Endothelial cell of umbilical vein (primary cell): ENCODE data around the gene MAEA. TPM values are rescaled to one million over a fixed set of nuclear protein-coding genes. Genes with fewer than 3 reads are reported as not detected.

ENCODE experiments used
- BruUV-seq: library from RNA; stranded (reverse); fragments of 400-500 nt; replicated peaks from 2 replicates; lab custom pipeline; 2021; lab: Mats Ljungman, UMichigan
- CTCF ChIA-PET: fragments of 300-600, 350-600 bp; sonication (Branson Sonifier 250); formaldehyde crosslinking; loops from one replicate; lab custom pipeline; 2021; ENCODE audit warnings: antibody characterized with exemption, inconsistent platforms; lab: Charles Lee
- POLR2A ChIA-PET: fragments of 300-600, 350-600 bp; sonication (Branson Sonifier 250); formaldehyde crosslinking; loops from one replicate; lab custom pipeline; 2021; ENCODE audit warnings: antibody characterized with exemption, inconsistent platforms; lab: Charles Lee
- DNase-seq: peaks from one replicate; pipeline ENCODE4 v3.0.0-alpha.2; 2011; ENCODE audit warnings: low read depth, low spot score
- FAIRE-seq: peaks from 2 replicates; lab custom pipeline; 2011; peaks lifted over from hg19 to GRCh38; lab: Jason Lieb, UNC
- H2AFZ ChIP-seq: 2 replicates; pipeline ENCODE4 v1.6.0; 2012; ENCODE audit warnings: low read depth, low read length, control low read depth, inconsistent platforms
- H3K27ac ChIP-seq: 2 replicates; pipeline ENCODE4 v1.5.1; 2011; ENCODE audit warnings: low read depth, mild to moderate bottlenecking, control low read depth, low read length, moderate library complexity; ENCODE audit not compliant: insufficient read depth
- H3K27me3 ChIP-seq, 2 experiments: 2 replicates each; pipeline versions ENCODE4 v1.6.0 to v1.6.1; 2011; ENCODE audit warnings: low read length in 2 of 2, mixed read lengths in 1 of 2; ENCODE audit not compliant: control insufficient read depth in 2 of 2, insufficient read depth in 2 of 2
- H3K36me3 ChIP-seq, 2 experiments: 2 replicates in 1 of 2; 3 replicates in 1 of 2; pipeline ENCODE4 v1.5.1; 2011; ENCODE audit warnings: low read length in 2 of 2, mild to moderate bottlenecking in 1 of 2, moderate library complexity in 1 of 2; ENCODE audit not compliant: control insufficient read depth in 2 of 2, insufficient read depth in 2 of 2; ENCODE audit errors: extremely low read depth in 1 of 2
- H3K4me1 ChIP-seq: 3 replicates; pipeline ENCODE4 v1.5.1; 2011; ENCODE audit warnings: mild to moderate bottlenecking, low read length; ENCODE audit not compliant: control insufficient read depth, insufficient read depth; ENCODE audit errors: extremely low read depth
- H3K4me2 ChIP-seq: 2 replicates; pipeline ENCODE4 v1.6.1; 2011; ENCODE audit warnings: low read length, control low read depth, mixed read lengths; ENCODE audit not compliant: insufficient read depth
- H3K4me3 ChIP-seq, 3 experiments: fragments of 200-600 bp in 1 of 3; sonication (generic), shearing (Covaris generic) in 1 of 3; replicated peaks in 1 of 3; 2 replicates each; pipeline ENCODE4 v1.5.1; 2011 to 2016; ENCODE audit warnings: control low read depth in 3 of 3, low read length in 3 of 3, mild to moderate bottlenecking in 2 of 3, inconsistent platforms in 1 of 3, low read depth in 1 of 3, moderate library complexity in 1 of 3; ENCODE audit not compliant: insufficient read depth in 1 of 3
- H3K79me2 ChIP-seq: 2 replicates; pipeline ENCODE4 v1.6.0; 2012; ENCODE audit warnings: low read length, inconsistent platforms; ENCODE audit not compliant: control insufficient read depth, insufficient read depth
- H3K9ac ChIP-seq: replicated peaks from 2 replicates; pipeline ENCODE3; 2011; ENCODE audit warnings: low read length, control low read depth; ENCODE audit not compliant: insufficient read depth; ENCODE audit errors: extremely low read depth
- H3K9me1 ChIP-seq: replicated peaks from 3 replicates; pipeline ENCODE4 v1.6.0; 2011; ENCODE audit warnings: mild to moderate bottlenecking, low read length; ENCODE audit not compliant: control insufficient read depth, insufficient read depth; ENCODE audit errors: extremely low read depth
- H3K9me3 ChIP-seq: replicated peaks from 2 replicates; pipeline ENCODE4 v1.5.1; 2012; ENCODE audit warnings: low read length, inconsistent platforms; ENCODE audit not compliant: control insufficient read depth, insufficient read depth
- H4K20me1 ChIP-seq: replicated peaks from 2 replicates; pipeline ENCODE3; 2011; ENCODE audit warnings: mild to moderate bottlenecking, low read length; ENCODE audit not compliant: control insufficient read depth, insufficient read depth; ENCODE audit errors: extremely low read depth
- CTCF ChIP-seq, 2 donors: IDR thresholded peaks; 1 replicate in 1 of 2; 2 replicates in 1 of 2; pipeline ENCODE4 v1.5.1; 2011; ENCODE audit warnings: low read length in 2 of 2, mild to moderate bottlenecking in 2 of 2, moderate library complexity in 2 of 2, control low read depth in 1 of 2, inconsistent platforms in 1 of 2, low read depth in 1 of 2; ENCODE audit not compliant: insufficient read depth in 1 of 2; ENCODE audit errors: extremely low read depth in 1 of 2
- EZH2 ChIP-seq: IDR thresholded peaks from 2 replicates; pipeline ENCODE4 v1.6.1; 2012; ENCODE audit warnings: borderline replicate concordance, low read depth, mild to moderate bottlenecking, moderate library complexity, low read length, inconsistent platforms; ENCODE audit not compliant: severe bottlenecking
- FOS ChIP-seq: IDR thresholded peaks from 2 replicates; pipeline ENCODE4 v1.6.1; 2011; ENCODE audit warnings: mild to moderate bottlenecking, low read length, moderate library complexity, borderline replicate concordance; ENCODE audit not compliant: insufficient read depth
- GATA2 ChIP-seq: IDR thresholded peaks from 2 replicates; pipeline ENCODE4 v1.7.0; 2011; ENCODE audit warnings: low read depth, mild to moderate bottlenecking, moderate library complexity, mixed read lengths, low read length; ENCODE audit not compliant: insufficient read length, insufficient read depth
- JUN ChIP-seq: IDR thresholded peaks from 2 replicates; pipeline ENCODE4 v1.6.1; 2011; ENCODE audit warnings: borderline replicate concordance, low read depth; ENCODE audit not compliant: insufficient read length, insufficient read depth
- MYC ChIP-seq: IDR thresholded peaks from one replicate; pipeline ENCODE4 v1.6.1; 2011; ENCODE audit warnings: mild to moderate bottlenecking, low read depth, low read length
- POLR2A ChIP-seq: IDR thresholded peaks from 2 replicates; pipeline ENCODE4 v1.6.1; 2012; ENCODE audit warnings: low read depth, mild to moderate bottlenecking, control low read depth, low read length
- POLR2AphosphoS5 ChIP-seq: IDR thresholded peaks from 2 replicates; pipeline ENCODE4 v1.6.1; 2012; ENCODE audit warnings: low read depth, mild to moderate bottlenecking, control low read depth, low read length, moderate library complexity; ENCODE audit not compliant: insufficient read depth
- dilution Hi-C: fragments of 300-500 bp; cut with MboI; formaldehyde crosslinking; loops from one replicate; pipeline ENCODE4 v1.15.0; 2019; ENCODE audit warnings: low sequenced_read_pairs; ENCODE audit not compliant: extremely low pct_ligation_motif_present
- intact Hi-C: fragments of 100-400 bp; cut with micrococcal nuclease; formaldehyde crosslinking; loops from one replicate; pipeline ENCODE4 v1.10.0; 2022
- polyA plus RNA-seq, 4 experiments: library from polyadenylated mRNA; depleted of rRNA in 3 of 4; stranded (reverse) in 3 of 4; unstranded in 1 of 4; fragments of >200 nt; gene quantifications; 2 replicates each; pipeline versions ENCODE4 v1.2.1 to v1.2.3, GENCODE V29; 2011 to 2012; ENCODE audit warnings: missing spikeins in 1 of 4
- total RNA-seq: library from RNA; stranded (reverse); gene quantifications from 2 replicates; pipeline ENCODE4 v1.2.3, GENCODE V29; 2021
- TF ChIP-seq, protein P1 (sequence below): IDR thresholded peaks from 2 replicates; pipeline ENCODE4 v1.6.1; 2011; ENCODE audit not compliant: insufficient read depth, insufficient read length

MAEA gene
- total and polyA plus RNA-seq, 2 donors (not counting 3 experiments of a cell fraction or from before 2014, with no cell fraction given) = 66.0 to 108 TPM

GRCh38 chr4:1349359-1350168 lies 59.9 kb downstream of the MAEA start:
- TF ChIP-seq MYC = no peak
- TF ChIP-seq JUN = no peak
- no peak for TF ChIP-seq FOS
- TF ChIP-seq GATA2 = no peak
- TF ChIP-seq POLR2AphosphoS5 = no peak
- no peak for TF ChIP-seq CTCF (IDR thresholded peaks at IDR 0.05; ENCODE audit: extremely low read depth in 1 of 2, insufficient read depth in 1 of 2, low read depth in 1 of 2, low read length in 2 of 2)
- TF ChIP-seq, protein P1, sequence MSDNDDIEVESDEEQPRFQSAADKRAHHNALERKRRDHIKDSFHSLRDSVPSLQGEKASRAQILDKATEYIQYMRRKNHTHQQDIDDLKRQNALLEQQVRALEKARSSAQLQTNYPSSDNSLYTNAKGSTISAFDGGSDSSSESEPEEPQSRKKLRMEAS = no peak
- no peak for TF ChIP-seq EZH2
- TF ChIP-seq POLR2A = no peak
- Histone ChIP-seq H4K20me1 (no peaks in the 10 kb centered on the region), H3K9ac (no peak overlapping the region), H3K9me3 (no peaks in the 10 kb centered on the region), H2AFZ (no peak overlapping the region), H3K4me3 (no peak overlapping the region), H3K4me2 (no peak overlapping the region), H3K27me3 (no peaks in the 10 kb centered on the region), H3K36me3 (no peaks in the 10 kb centered on the region), H3K4me1 (peaks cover 16% of the 10 kb centered on the region), H3K27ac (no peak overlapping the region), H3K9me1 (no peaks in the 10 kb centered on the region), H3K79me2 (no peaks in the 10 kb centered on the region)
- DNase-seq (no peak), FAIRE-seq (no peak)
- dilution Hi-C loops (no loop called here), intact Hi-C loops (no loop called here)
- POLR2A ChIA-PET = no interaction called here
- CTCF ChIA-PET = no interaction called here
- no TSS peak for BruUV-seq
